Measurements from ENCODE around the gene BUD23.
"Not testable (repeated sequence)": the region's sequence is repeated elsewhere in the genome, so short reads cannot be mapped to it uniquely, and the experiment has no call there.

BUD23 gene

GRCh38 chr7:73722182-73722581, 38.8 kb downstream of the BUD23 start:
- DNase-seq: not testable (repeated sequence)

GRCh38 chr7:73722785-73723184, 39.4 kb downstream of the BUD23 start:
- no peak for DNase-seq

- no peak for DNase-seq
Observed at GRCh38 chr7:73723813-73724212, 40.4 kb downstream of the BUD23 start.

GRCh38 chr7:73726083-73726466, 42.7 kb downstream of the BUD23 start:
- DNase-seq: no peak

GRCh38 chr7:73727952-73728351, 44.6 kb downstream of the BUD23 start:
- peak; percentile 42 for DNase-seq

GRCh38 chr7:73728551-73728950, 45.2 kb downstream of the BUD23 start:
- DNase-seq: no peak

GRCh38 chr7:73730485-73730884, 47.1 kb downstream of the BUD23 start:
- DNase-seq: no peak

- DNase-seq: no peak
Observed at GRCh38 chr7:73732397-73732796, 49.0 kb downstream of the BUD23 start.

GRCh38 chr7:73734619-73735527, 51.5 kb downstream of the BUD23 start:
- peak; percentile 86 for DNase-seq

- DNase-seq: no peak
Observed at GRCh38 chr7:73735528-73735905, 52.1 kb downstream of the BUD23 start.

- no peak for DNase-seq
Observed at GRCh38 chr7:73736885-73737284, 53.5 kb downstream of the BUD23 start.

- no peak for DNase-seq
Observed at GRCh38 chr7:73737491-73738219, 54.3 kb downstream of the BUD23 start.

GRCh38 chr7:73738220-73738611, 54.8 kb downstream of the BUD23 start:
- peak; percentile 49 for DNase-seq

- DNase-seq: peak; percentile 98
Observed at GRCh38 chr7:73738612-73739386, 55.4 kb downstream of the BUD23 start, which contains the start of gene ABHD11. TSS of gene ABHD11 (minus strand) at chr7:73738802. CDS start at chr7:73738770, 32 bp downstream.

GRCh38 chr7:73739387-73739767, 56.0 kb downstream of the BUD23 start:
- DNase-seq: no peak

- no peak for DNase-seq
Observed at GRCh38 chr7:73740212-73740611, 56.8 kb downstream of the BUD23 start.

- DNase-seq: no peak
Observed at GRCh38 chr7:73740771-73741170, 57.4 kb downstream of the BUD23 start.

GRCh38 chr7:73741600-73741999, 58.2 kb downstream of the BUD23 start:
- DNase-seq: no peak

- DNase-seq: no peak
Observed at GRCh38 chr7:73742338-73742752, 58.9 kb downstream of the BUD23 start.

GRCh38 chr7:73742753-73743641, 59.6 kb downstream of the BUD23 start:
- DNase-seq: no peak

- no peak for DNase-seq
Observed at GRCh38 chr7:73746378-73746777, 63.0 kb downstream of the BUD23 start.

Measured in suppressor macrophage treated with lipopolysaccharide for 4 hours (primary cell).